H1 (cell line): Measurements from ENCODE around the gene SEMA7A. TPM values are rescaled to one million over a fixed set of nuclear protein-coding genes. Genes with fewer than 3 reads are reported as not detected.

Source experiments
- CTCF ChIA-PET: fragments of 300-600 bp; sonication (Branson Sonifier 250); formaldehyde crosslinking; loops from one replicate; lab custom pipeline; 2021; ENCODE audit not compliant: partially characterized antibody; lab: Charles Lee
- POLR2A ChIA-PET: fragments of 300-600 bp; sonication (Branson Sonifier 250); formaldehyde crosslinking; loops from one replicate; lab custom pipeline; 2021; ENCODE audit warnings: inconsistent platforms; ENCODE audit not compliant: partially characterized antibody; lab: Charles Lee
- DNase-seq, 2 experiments: peaks; one replicate each; pipeline versions ENCODE4 v3.0.0 to v3.0.0-alpha.2; 2010 to 2022; ENCODE audit warnings: low spot score in 2 of 2, low read depth in 1 of 2, mixed read lengths in 1 of 2
- FAIRE-seq: peaks from 2 replicates; lab custom pipeline; 2011; peaks lifted over from hg19 to GRCh38; lab: Jason Lieb, UNC
- H2AFZ ChIP-seq: 2 replicates; pipeline ENCODE4 v1.8.1; 2012; ENCODE audit warnings: low read length, inconsistent platforms
- H2AK5ac ChIP-seq: 2 replicates; pipeline ENCODE4 v1.6.1; 2013; ENCODE audit warnings: low read depth, low read length
- H2BK120ac ChIP-seq: replicated peaks from 2 replicates; pipeline ENCODE3; 2013; ENCODE audit warnings: low read depth, low read length, inconsistent platforms
- H2BK12ac ChIP-seq: 2 replicates; pipeline ENCODE4 v1.6.1; 2013; ENCODE audit warnings: low read depth, low read length
- H2BK15ac ChIP-seq: 2 replicates; pipeline ENCODE4 v1.6.1; 2013; ENCODE audit warnings: low read length
- H2BK20ac ChIP-seq: 2 replicates; pipeline ENCODE4 v1.6.1; 2013; ENCODE audit warnings: low read length
- H2BK5ac ChIP-seq: 2 replicates; pipeline ENCODE4 v1.6.1; 2013; ENCODE audit warnings: low read depth, low read length
- H3K14ac ChIP-seq: 2 replicates; pipeline ENCODE4 v1.6.1; 2013; ENCODE audit warnings: inconsistent platforms; ENCODE audit not compliant: insufficient read length
- H3K18ac ChIP-seq: 2 replicates; pipeline ENCODE4 v1.6.1; 2013; ENCODE audit warnings: low read length; ENCODE audit errors: extremely low read depth
- H3K23ac ChIP-seq: 2 replicates; pipeline ENCODE4 v1.6.1; 2013; ENCODE audit warnings: inconsistent platforms; ENCODE audit not compliant: insufficient read length
- H3K23me2 ChIP-seq: 2 replicates; pipeline ENCODE4 v1.6.1; 2013; ENCODE audit warnings: low read depth, low read length
- H3K27ac ChIP-seq: 2 replicates; pipeline ENCODE4 v1.6.1; 2011; ENCODE audit warnings: low read depth, low read length, inconsistent platforms
- H3K27me3 ChIP-seq, 4 experiments: replicated peaks in 1 of 4; 1 replicate in 1 of 4; 2 replicates in 3 of 4; pipeline versions ENCODE4 v1.6.1 to v1.8.1; 2011 to 2013; ENCODE audit warnings: low read length in 3 of 4, mild to moderate bottlenecking in 3 of 4, inconsistent platforms in 2 of 4, mixed read lengths in 2 of 4, moderate library complexity in 1 of 4; ENCODE audit not compliant: control insufficient read depth in 3 of 4, insufficient read depth in 3 of 4; ENCODE audit errors: extremely low read depth in 1 of 4
- H3K36me3 ChIP-seq, 4 experiments: 2 replicates each; pipeline versions ENCODE4 v1.6.1 to v1.8.1; 2011 to 2013; ENCODE audit warnings: mild to moderate bottlenecking in 4 of 4, low read length in 3 of 4, moderate library complexity in 2 of 4, control low read depth in 1 of 4, inconsistent platforms in 1 of 4; ENCODE audit not compliant: insufficient read depth in 4 of 4, control insufficient read depth in 2 of 4
- H3K4ac ChIP-seq: replicated peaks from 2 replicates; pipeline ENCODE3; 2013; ENCODE audit warnings: low read length, low read depth, mixed read lengths, inconsistent platforms; ENCODE audit not compliant: insufficient read length
- H3K4me1 ChIP-seq, 4 experiments: replicated peaks in 1 of 4; 1 replicate in 1 of 4; 2 replicates in 3 of 4; pipeline versions ENCODE4 v1.6.1 to v1.8.1; 2011 to 2013; ENCODE audit warnings: low read length in 3 of 4, inconsistent platforms in 2 of 4, mixed read lengths in 1 of 4; ENCODE audit not compliant: insufficient read depth in 4 of 4, control insufficient read depth in 3 of 4
- H3K4me2 ChIP-seq, 2 experiments: 2 replicates each; pipeline versions ENCODE4 v1.6.1 to v1.8.1; 2011 to 2013; ENCODE audit warnings: low read depth in 2 of 2, low read length in 2 of 2, control low read depth in 1 of 2, inconsistent platforms in 1 of 2, mild to moderate bottlenecking in 1 of 2; ENCODE audit not compliant: insufficient read depth in 1 of 2
- H3K4me3 ChIP-seq, 4 experiments: fragments of 200-600, 300-600 bp in 1 of 4; sonication (generic), shearing (Covaris generic), sonication (Bioruptor Twin) in 1 of 4; 2 replicates each; pipeline versions ENCODE4 v1.5.1 to v1.8.1; 2011 to 2016; ENCODE audit warnings: low read length in 4 of 4, low read depth in 3 of 4, control low read depth in 2 of 4, inconsistent platforms in 2 of 4, mild to moderate bottlenecking in 2 of 4, mixed read lengths in 1 of 4, moderate library complexity in 1 of 4; ENCODE audit not compliant: insufficient read depth in 2 of 4; ENCODE audit errors: extremely low read depth in 1 of 4
- H3K56ac ChIP-seq: replicated peaks from 2 replicates; pipeline ENCODE3; 2013; ENCODE audit warnings: low read depth, mild to moderate bottlenecking, mixed read lengths, low read length, inconsistent platforms; ENCODE audit not compliant: insufficient read length
- H3K79me1 ChIP-seq: 2 replicates; pipeline ENCODE4 v1.6.1; 2013; ENCODE audit warnings: low read depth, low read length, control low read depth
- H3K79me2 ChIP-seq, 2 experiments: 2 replicates each; pipeline versions ENCODE4 v1.6.1 to v1.8.1; 2012 to 2013; ENCODE audit warnings: low read length in 2 of 2, mild to moderate bottlenecking in 2 of 2, inconsistent platforms in 1 of 2; ENCODE audit not compliant: insufficient read depth in 2 of 2, control insufficient read depth in 1 of 2
- H3K9ac ChIP-seq, 4 experiments: replicated peaks in 1 of 4; 1 replicate in 1 of 4; 2 replicates in 3 of 4; pipeline versions ENCODE4 v1.6.1 to v1.8.1; 2011 to 2013; ENCODE audit warnings: low read depth in 3 of 4, low read length in 3 of 4, control low read depth in 2 of 4, mild to moderate bottlenecking in 2 of 4, moderate library complexity in 2 of 4, inconsistent platforms in 1 of 4; ENCODE audit errors: extremely low read depth in 1 of 4
- H3K9me3 ChIP-seq, 2 experiments: 2 replicates each; pipeline versions ENCODE4 v1.6.1 to v1.8.1; 2012 to 2013; ENCODE audit warnings: mild to moderate bottlenecking in 2 of 2, moderate library complexity in 2 of 2, control low read depth in 1 of 2, inconsistent platforms in 1 of 2, low read depth in 1 of 2, low read length in 1 of 2, mixed read lengths in 1 of 2; ENCODE audit not compliant: insufficient read depth in 2 of 2
- H4K20me1 ChIP-seq, 2 experiments: replicated peaks in 1 of 2; 2 replicates each; pipeline versions ENCODE3 to v1.8.1; 2011 to 2013; ENCODE audit warnings: inconsistent platforms in 2 of 2, low read length in 2 of 2, mild to moderate bottlenecking in 1 of 2; ENCODE audit not compliant: insufficient read depth in 2 of 2, control insufficient read depth in 1 of 2
- H4K5ac ChIP-seq: 2 replicates; pipeline ENCODE4 v1.6.1; 2013; ENCODE audit warnings: low read length, low read depth, mixed read lengths, inconsistent platforms; ENCODE audit not compliant: insufficient read length
- H4K8ac ChIP-seq: 2 replicates; pipeline ENCODE4 v1.8.0; 2013; ENCODE audit warnings: mild to moderate bottlenecking, moderate library complexity, low read length, inconsistent platforms; ENCODE audit not compliant: insufficient read depth; ENCODE audit errors: extremely low read depth
- H4K91ac ChIP-seq: replicated peaks from 2 replicates; pipeline ENCODE3; 2013; ENCODE audit warnings: low read length, mixed read lengths, inconsistent platforms; ENCODE audit not compliant: insufficient read length
- CREB1 ChIP-seq: IDR thresholded peaks from 2 replicates; pipeline ENCODE4 v1.6.1; 2012; ENCODE audit warnings: inconsistent platforms
- GABPA ChIP-seq: IDR thresholded peaks from 2 replicates; pipeline ENCODE4 v1.6.1; 2011; ENCODE audit warnings: mild to moderate bottlenecking, low read length, moderate library complexity, borderline replicate concordance; ENCODE audit not compliant: insufficient read depth
- POU5F1 ChIP-seq: IDR thresholded peaks from 2 replicates; pipeline ENCODE4 v1.6.1; 2011; ENCODE audit warnings: low read depth, mild to moderate bottlenecking, low read length, moderate library complexity
- SIX5 ChIP-seq: IDR thresholded peaks from 2 replicates; pipeline ENCODE4 v1.6.1; 2011; ENCODE audit warnings: mild to moderate bottlenecking, low read depth, low read length
- SP2 ChIP-seq: IDR thresholded peaks from 2 replicates; pipeline ENCODE4 v1.6.1; 2012; ENCODE audit warnings: mild to moderate bottlenecking, low read length, inconsistent platforms
- TAF1 ChIP-seq: IDR thresholded peaks from 2 replicates; pipeline ENCODE4 v1.6.1; 2011; ENCODE audit warnings: mild to moderate bottlenecking, low read depth, low read length
- YY1 ChIP-seq: IDR thresholded peaks from 2 replicates; pipeline ENCODE4 v1.6.1; 2011; ENCODE audit warnings: low read depth, mild to moderate bottlenecking, low read length
- WGBS, 2 experiments: shearing (Covaris generic) in 1 of 2; methylation state at CpG; one replicate each; pipeline versions ENCODE4 v1.1.6 to v1.1.7; 2013 to 2015; ENCODE audit warnings: low lambda C conversion rate in 2 of 2, mixed read lengths in 2 of 2, inconsistent platforms in 1 of 2, low coverage in 1 of 2, missing lambda C conversion rate in 1 of 2; ENCODE audit not compliant: insufficient replicate concordance in 2 of 2, insufficient coverage in 1 of 2, insufficient read length in 1 of 2; ENCODE audit errors: extremely low coverage in 1 of 2, missing lambda C conversion rate in 1 of 2; 5-methylcytosine and 5-hydroxymethylcytosine counted together
- polyA plus RNA-seq, 7 experiments: library from polyadenylated mRNA; depleted of rRNA in 3 of 7; stranded (reverse) in 5 of 7; unstranded in 2 of 7; fragments of >200 nt in 5 of 7; fragments of 200-250 nt in 2 of 7; gene quantifications; 1 replicate in 5 of 7; 2 replicates in 1 of 7; 4 replicates in 1 of 7; pipeline versions ENCODE4 v1.2.1 to v1.2.3, GENCODE V29; 2011 to 2013; ENCODE audit warnings: missing spikeins in 2 of 7, mixed read lengths in 2 of 7
- total RNA-seq: library from RNA; stranded (reverse); fragmentation: NEBNext Ultra II Directional; extraction: Animal tissue kit (Norgen Biotek cat#: 25700); gene quantifications from 2 replicates; pipeline ENCODE4 v1.2.1, GENCODE V29; 2021
- TF ChIP-seq, protein P1 (sequence below): IDR thresholded peaks from 2 replicates; pipeline ENCODE4 v1.6.1; 2011; ENCODE audit warnings: low read depth, mild to moderate bottlenecking, low read length; ENCODE audit not compliant: insufficient read depth
- TF ChIP-seq, protein P2 (sequence below), 3 experiments: IDR thresholded peaks; 1 replicate in 2 of 3; 2 replicates in 1 of 3; pipeline versions ENCODE4 v1.5.1 to v1.6.1; 2011; ENCODE audit warnings: low read length in 3 of 3, mild to moderate bottlenecking in 3 of 3, inconsistent platforms in 2 of 3, low read depth in 1 of 3, moderate library complexity in 1 of 3; ENCODE audit not compliant: insufficient read depth in 1 of 3; ENCODE audit errors: control extremely low read depth in 1 of 3

Gene SEMA7A
- total and polyA plus RNA-seq, 2 of the 8 experiments (the other 6 are each of a cell fraction or from before 2014, with no cell fraction given): 10.7 to 15.0 TPM

DNA sequence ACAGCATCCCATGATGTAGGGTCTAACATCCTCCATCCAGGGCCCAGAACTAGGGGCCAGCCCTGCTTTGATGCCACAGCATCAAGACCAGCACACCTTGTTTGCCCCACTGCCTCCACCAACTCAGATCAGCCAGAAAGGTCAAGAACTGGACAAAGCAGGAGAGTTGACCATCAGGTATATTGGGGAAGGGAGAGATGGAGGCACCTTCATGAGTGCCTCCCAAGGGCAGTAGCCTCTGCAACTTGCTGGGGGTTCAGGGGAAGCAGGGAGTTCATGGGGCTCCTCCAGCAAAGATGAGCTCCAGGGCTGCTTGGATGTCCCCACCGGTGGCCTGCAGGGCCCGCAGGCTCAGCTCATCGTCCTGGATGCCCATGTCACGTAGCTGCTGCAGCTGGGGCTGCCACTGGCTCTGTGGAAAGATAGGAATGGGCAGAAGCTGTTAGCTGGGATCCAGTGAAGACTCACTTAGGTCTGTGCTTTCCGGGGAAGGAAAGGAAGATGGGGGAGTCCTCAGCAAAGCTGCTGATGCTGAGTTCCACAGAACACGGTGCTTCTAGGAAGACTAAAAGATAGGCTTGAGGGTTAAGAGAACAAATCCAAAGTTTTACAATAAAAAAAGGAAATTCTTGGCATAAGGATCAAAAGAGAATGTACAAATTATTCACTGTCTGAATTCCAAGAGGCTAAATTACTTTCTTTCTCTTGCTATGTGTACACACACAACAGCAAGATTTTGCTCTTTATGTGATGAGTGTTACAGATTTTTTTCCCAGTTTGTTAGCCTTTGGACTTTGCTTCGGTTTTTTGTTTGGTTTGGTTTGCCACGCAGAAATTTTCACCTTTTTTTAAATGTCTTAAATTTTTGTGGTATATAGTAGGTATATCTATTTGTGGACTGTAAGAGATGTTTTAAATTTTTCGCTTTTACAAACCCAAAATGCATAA, 12.3 kb upstream of the SEMA7A start:
- no peaks in the 10 kb centered on the region for H3K23me2 ChIP-seq
- H4K91ac ChIP-seq: no peak overlapping the region
- H3K9me3 ChIP-seq: no peaks in the 10 kb centered on the region
- H3K18ac ChIP-seq: no peak overlapping the region
- FAIRE-seq (no peak), DNase-seq (no peak)
- peaks cover 3 to 32% (median 16%) of the 10 kb centered on the region in 4 experiments; a peak in 7 of 8 replicates for H3K36me3 ChIP-seq
- H3K79me1 ChIP-seq: no peaks in the 10 kb centered on the region
- no peak overlapping the region for H4K8ac ChIP-seq
- no peak overlapping the region for H3K27ac ChIP-seq
- H4K5ac ChIP-seq: no peak overlapping the region
- no peak overlapping the region for H2BK5ac ChIP-seq
- H3K9ac ChIP-seq: no peak overlapping the region
- H3K4me3 ChIP-seq: no peak overlapping the region
- H2AK5ac ChIP-seq: no peak overlapping the region
- H4K20me1 ChIP-seq: peaks cover 0 to 4% of the 10 kb centered on the region in 2 experiments
- H3K4me1 ChIP-seq: no peaks in the 10 kb centered on the region; a peak in 1 of 7 replicates
- POLR2A ChIA-PET: interaction anchor here (0.6 to 1.1 kb wide), 2 partner anchors 15 to 298 kb away, joined by 3 to 5 read pairs; partner anchors contain the start of gene UBL7
- H2AFZ ChIP-seq: no peak overlapping the region
- no peak overlapping the region for H2BK15ac ChIP-seq
- H2BK20ac ChIP-seq: no peak overlapping the region
- H3K23ac ChIP-seq: no peak overlapping the region
- no peak overlapping the region for H3K56ac ChIP-seq
- H2BK12ac ChIP-seq: no peak overlapping the region
- no peaks in the 10 kb centered on the region for H3K79me2 ChIP-seq
- no peak overlapping the region for H2BK120ac ChIP-seq
- WGBS, 2 experiments: 90% methylated on average over 9 of the region's 9 CpGs; no CpG with 5 or more reads in 1 of the 2 experiments
- H3K4me2 ChIP-seq: no peak overlapping the region
- no peaks in the 10 kb centered on the region for H3K27me3 ChIP-seq
- H3K14ac ChIP-seq: no peak overlapping the region
- CTCF ChIA-PET: interaction anchor here (0.8 to 41.3 kb wide), 4 partner anchors 27 to 66 kb away, joined by 3 to 1311 read pairs (median 4); partner anchors contain the start of gene CYP11A1
- no peak overlapping the region for H3K4ac ChIP-seq
- TF ChIP-seq SP2 (no peak), CREB1 (no peak), GABPA (no peak), POU5F1 (no peak), TAF1 (no peak), SIX5 (no peak), YY1 (no peak)
- TF ChIP-seq, protein P1, sequence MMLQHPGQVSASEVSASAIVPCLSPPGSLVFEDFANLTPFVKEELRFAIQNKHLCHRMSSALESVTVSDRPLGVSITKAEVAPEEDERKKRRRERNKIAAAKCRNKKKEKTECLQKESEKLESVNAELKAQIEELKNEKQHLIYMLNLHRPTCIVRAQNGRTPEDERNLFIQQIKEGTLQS: no peak
- TF ChIP-seq, protein P2, sequence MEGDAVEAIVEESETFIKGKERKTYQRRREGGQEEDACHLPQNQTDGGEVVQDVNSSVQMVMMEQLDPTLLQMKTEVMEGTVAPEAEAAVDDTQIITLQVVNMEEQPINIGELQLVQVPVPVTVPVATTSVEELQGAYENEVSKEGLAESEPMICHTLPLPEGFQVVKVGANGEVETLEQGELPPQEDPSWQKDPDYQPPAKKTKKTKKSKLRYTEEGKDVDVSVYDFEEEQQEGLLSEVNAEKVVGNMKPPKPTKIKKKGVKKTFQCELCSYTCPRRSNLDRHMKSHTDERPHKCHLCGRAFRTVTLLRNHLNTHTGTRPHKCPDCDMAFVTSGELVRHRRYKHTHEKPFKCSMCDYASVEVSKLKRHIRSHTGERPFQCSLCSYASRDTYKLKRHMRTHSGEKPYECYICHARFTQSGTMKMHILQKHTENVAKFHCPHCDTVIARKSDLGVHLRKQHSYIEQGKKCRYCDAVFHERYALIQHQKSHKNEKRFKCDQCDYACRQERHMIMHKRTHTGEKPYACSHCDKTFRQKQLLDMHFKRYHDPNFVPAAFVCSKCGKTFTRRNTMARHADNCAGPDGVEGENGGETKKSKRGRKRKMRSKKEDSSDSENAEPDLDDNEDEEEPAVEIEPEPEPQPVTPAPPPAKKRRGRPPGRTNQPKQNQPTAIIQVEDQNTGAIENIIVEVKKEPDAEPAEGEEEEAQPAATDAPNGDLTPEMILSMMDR (IDR thresholded peaks at IDR 0.05; ENCODE audit: control extremely low read depth in 1 of 3, insufficient read depth in 1 of 3, low read depth in 1 of 3, low read length in 3 of 3): no peak
